GM19397 (cell line): Measurements from ENCODE around the gene TRIM3.

Source experiments
- ATAC-seq: cut with Tn5 transposase; IDR thresholded peaks from one replicate; pipeline ENCODE4 v1.9.1; 2021; ENCODE audit warnings: mild to moderate bottlenecking, moderate library complexity; ENCODE audit not compliant: unreplicated experiment

TRIM3 gene

DNA sequence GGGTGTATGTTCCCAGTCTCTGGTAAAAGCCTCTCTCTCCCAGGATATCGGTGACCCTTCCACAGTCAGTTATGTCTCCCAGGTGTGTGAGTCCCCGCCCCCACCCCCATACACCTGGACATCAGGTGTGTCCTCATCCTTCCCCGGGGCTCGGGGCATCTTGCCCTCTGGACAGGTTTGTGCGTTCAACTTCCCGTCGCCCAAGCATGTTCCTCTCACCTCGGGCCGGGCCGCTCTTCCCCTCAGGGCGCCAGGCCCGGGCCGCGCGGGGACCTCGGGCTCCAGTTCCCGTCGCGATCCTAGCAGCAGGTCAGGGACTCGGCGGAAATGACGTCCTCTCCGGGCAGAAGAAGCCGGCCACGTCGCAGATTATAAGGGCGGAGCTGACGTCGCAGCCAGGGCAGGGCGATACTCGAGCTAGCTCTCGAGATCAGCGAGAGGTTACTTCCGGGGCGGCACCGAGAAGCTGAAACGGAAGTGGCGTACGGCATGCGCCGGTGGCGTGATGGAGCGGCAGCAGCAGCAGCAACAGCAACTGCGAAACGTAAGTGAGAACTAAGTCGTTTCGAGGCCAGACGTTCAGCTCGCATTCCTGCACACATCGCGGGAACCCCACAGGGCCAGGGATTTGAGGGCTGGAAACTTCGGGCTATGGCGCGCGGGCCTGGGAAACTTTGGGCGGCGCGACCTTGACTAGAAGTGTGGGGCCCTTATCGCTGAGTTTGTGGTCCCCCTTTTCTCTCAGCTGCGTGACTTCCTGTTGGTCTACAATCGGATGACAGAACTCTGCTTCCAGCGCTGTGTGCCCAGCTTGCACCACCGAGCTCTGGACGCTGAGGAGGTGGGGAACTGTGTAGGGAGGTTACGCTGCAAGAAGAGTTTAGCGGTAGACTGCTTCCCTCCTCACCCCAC, 7.5 kb upstream of the TRIM3 start, which contains the start of the genes ARFIP2 and TIMM10B:
Gene ARFIP2 (minus strand): TSS at position 320 of the 912 bp plus-strand sequence. CDS start 910 bp downstream, outside the sequence.
Gene TIMM10B (plus strand): TSS at position 490 of the 912 bp plus-strand sequence. CDS start 16 bp downstream, at position 506.
- ATAC-seq = peak; percentile 99

DNA sequence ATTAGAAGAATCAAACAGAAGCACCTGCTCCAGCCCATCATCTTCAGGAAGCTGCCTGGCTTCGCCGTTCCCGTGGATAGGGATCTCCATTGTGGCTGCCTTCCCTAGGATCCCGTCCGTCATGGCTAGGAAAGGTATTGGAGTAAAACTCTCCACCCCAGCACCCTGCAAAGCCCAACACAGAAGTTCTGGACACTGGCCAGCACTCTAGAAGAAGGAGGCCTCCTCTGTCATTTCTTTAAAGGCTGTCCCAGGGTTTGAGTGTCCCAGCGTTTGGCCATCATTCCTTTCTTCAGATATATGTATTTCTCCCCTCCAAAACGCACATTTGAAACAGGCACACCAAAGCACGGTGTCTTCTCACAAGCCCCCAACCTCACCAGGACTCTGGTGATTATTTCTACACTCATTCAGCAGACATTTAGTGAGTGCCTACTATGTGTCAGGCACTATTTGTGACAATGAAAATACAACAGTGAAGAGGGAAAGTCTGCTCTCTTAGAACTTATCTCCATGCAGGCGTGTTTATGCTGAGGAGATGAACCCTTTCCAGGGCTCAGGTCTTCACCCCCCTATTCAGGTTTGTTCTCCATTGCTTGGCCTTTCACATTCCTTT, 6.7 kb upstream of the TRIM3 start:
- no peak for ATAC-seq

DNA sequence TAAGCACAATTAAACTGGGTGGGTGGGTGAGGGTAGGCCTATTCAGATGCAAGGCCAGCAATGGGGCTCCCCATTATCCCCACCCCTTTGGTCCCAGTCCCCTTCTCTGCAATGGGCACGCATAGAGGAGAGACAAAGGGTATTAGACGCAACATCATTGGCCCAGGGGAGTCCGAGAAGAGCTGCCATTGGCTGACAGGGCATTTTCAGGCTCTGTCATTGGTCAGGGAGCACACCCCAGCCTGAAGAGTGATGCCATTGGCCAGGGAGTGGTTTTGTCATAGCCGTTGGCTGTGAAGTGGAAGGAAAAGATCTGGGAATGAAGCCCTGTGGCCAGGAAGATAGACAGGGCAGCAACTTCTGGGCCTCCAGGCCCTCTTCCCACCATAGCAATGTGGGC, 2.8 kb upstream of the TRIM3 start:
- ATAC-seq = no peak

DNA sequence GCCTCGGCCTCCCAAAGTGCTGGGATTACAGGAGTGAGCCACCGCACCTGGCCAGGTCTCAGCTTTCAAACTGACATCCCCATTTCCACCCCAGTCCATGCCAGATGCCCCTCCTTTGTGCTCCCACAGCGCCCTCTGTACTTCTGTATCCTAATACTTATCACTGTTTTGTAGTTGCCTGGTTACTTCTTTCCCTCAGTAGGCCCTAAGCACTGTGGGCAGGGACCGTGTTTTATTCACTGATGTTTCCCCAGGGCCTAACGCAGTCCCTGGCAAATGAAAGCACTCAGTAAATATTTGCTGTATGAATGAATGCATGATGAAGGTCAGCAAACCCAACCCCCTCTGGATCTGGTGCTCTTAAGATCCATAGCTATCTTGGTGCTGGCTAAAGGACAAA, 2.2 kb upstream of the TRIM3 start:
- ATAC-seq = no peak

DNA sequence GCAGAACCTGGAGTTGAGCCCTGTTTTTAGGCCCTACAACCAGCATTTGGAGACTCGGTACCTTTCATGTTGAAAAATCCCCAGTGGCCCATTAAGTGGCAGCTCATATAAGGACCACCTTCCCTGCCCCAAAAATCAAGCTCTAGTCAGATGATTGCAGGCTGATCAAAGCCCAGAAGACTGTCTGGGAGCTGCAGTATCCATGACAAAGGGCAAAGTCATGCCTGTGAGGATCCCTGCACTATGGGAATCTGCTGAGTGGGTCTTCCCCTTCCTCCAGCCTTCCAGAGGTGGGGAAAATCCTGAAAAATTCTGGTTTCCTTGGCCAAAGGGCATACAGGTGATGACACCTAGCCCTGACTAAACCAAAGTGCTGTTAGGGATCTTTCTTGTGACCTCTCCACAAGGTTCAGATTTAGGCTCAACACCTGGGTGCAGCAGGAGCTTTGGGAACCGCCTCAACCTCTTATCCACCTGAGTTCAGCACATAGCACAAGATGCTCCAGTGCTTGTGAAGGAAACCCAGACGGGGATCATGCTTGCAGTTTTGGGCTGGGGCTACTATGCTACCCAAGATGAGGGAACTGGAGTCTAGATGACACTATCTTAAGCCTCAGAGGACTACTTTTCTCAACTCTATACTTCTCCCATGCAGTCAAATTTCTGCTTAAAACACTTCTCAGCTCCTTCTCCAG, 1.2 kb upstream of the TRIM3 start:
- no peak for ATAC-seq

DNA sequence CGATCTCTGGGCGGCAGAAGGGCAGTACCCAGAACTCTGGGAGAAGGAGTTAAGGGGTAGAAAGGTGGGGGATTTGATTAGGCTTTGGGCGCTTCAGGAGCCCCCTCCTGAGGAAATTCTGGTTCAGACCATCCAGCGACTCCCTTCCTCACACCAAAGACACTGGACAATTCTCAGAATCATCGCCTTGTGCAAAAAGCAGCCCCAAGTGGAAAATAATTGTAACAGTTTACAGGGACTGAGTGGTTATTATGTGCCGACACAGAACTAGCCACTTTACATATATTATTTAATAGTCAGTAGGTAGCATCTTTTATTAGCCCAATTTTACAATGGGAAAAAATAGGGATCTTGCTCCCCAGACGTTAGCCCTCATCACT, 662 bp upstream of the TRIM3 start:
- peak; percentile 4 for ATAC-seq

DNA sequence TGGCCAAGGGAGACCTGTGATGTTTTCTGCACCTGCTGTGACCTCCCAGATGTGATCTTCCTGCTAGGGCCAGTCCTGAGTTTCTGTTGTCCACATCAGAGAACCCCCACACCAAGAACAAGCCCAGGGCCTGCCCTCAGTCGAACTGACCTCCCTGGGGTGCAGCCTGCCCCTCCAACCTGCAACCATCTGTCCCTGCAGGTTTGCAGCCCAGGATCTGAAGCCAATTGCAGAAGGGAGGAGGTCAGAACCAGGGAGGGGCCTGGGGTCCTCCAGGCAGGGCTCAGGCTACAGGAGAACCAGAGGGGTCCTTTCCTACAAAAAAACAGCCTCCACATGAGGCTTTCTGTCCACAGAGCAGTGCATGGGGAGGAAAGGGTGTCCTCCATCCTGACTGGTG, 807 bp downstream of the TRIM3 start:
- no peak for ATAC-seq

DNA sequence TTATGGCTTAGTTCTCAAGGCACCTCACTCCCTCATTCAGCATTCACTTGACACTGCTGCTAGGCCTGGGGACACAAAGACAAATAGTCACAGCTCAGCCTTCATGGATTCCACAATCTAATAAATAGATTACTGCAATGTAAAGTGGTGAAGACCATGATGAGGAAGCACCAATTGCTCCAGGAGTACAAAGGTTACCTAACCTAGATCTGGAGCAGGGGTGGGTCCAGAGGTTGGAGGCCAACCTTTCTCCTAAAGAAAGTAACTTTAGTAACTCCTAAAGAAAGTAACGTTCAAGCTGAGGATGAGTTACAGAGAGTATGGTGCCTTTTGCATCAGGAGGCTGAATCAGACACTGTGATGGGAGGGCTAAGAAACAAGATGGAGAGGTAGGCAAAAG, 4.1 kb downstream of the TRIM3 start:
- ATAC-seq = no peak

DNA sequence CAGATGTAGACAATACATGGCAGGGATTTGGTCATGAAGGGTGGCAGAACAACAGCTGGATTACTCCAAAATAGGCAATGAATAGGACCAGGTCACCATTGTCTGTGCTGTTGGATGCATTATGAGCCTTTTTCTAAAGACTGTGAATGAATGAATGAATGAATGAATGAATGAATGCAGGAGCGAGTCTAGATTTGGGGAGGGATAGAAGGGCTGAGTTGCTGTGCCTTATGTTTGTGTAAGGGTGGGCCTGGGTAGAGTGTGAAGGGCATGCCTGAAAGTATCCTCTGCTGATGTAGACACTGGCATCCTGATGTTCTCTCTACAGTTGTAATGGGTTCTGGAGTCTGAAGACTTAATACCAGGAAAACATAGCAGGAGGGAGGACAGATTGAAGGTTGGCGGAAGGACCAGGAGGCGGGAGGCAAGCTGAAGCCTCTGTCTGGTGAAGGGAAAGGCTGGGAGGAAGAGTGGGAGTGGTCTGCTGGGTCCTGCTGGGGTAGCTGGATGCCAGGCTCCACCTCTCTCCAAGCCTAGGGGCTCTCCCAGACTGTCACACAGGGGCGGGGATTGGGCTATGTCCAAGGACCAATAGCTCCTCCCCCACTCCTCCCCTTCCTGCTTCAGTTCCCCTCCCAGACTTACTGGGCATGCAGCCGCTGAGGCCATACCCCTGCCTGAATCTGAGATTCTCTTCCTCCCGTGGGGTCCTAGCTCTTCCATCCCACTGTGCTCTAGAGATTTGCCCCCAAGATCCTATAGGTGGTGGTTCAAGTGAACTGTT, 4.8 kb downstream of the TRIM3 start:
- peak; percentile 58 for ATAC-seq

DNA sequence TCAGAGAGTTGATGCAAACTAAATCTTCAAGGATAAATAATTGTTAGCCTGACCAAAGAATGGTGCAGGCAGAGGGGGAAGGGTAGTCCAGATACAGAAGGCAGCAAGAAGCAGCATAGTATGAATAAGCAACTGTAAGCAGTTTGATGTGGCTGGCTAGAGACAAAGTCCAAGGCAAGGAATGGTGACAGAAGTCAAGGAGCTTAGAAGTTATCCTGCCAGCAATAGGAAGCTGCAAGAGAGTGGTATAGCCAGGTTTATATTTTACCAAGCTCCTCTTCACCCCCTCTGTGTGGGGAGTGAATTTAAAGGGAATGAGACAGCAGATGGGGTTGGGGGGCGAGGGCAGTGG, 14.7 kb downstream of the TRIM3 start:
- no peak for ATAC-seq

DNA sequence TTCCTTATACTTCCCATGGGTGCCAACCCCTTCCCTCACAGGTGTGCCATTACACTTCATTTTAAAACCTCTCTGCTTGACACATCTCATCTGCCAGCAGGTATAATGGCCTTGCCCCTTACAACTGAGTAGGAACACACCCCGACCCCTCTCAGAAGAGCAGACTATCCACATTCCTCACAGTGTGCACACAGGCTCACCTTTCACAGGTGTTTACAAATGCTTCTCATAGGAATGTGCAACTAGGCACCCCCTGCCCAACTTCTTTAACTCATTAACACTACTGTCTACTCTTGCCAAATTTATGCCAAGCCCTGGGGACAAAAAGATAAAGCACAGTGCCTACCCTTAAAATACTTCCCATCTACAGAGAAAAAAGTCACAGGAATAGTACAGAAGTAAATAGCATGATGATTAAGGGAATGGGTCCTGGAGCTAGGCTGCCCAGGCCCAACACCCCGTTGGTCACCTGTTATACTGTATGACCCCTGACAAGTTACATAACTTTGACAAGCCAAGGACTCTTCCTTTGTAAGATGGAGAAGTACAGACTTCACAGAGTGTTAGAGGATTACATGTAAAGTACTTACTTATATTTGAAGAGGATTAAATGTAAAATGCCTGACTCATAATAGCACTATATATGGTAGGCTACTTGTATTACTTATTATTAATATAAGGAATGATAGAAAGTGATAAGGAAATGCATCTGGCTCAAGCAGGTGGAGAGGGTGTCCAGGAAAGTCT, 15.2 kb downstream of the TRIM3 start:
- ATAC-seq = no peak

DNA sequence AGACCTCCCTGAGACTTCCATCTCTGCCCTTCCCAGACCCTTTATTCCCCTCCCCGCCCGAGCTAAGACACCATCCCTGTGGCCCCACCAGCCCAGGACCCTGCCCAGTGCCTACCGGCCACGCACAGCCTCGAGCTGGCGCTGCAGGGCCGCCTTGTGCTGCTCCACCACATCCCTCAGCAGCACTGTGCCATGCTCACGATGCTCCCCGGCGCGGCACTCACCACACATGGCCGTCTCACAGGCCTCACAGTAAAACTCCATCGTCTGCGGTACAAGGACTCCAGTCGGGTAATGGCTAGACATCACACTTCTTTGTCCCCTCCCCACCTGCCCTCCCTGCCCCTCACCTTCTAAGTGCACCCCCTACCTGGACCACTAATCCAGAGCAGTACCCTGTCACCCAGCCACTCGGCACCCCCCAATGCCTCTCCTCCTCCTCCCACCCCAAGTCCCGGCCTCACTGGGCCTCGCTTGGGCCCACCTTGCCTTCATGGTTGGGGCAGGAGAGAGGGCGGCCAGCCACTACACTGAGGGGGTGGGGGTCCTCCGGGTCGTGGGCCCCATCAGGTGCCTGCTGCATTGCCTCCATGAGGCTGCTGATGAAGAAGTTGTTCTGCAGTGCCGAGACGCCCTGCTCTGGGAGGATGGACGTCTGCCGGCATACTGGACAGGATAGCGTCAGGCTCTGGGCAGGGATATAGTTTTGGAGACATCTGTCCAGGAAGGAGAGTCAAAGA, 16.0 kb downstream of the TRIM3 start:
- ATAC-seq = no peak

DNA sequence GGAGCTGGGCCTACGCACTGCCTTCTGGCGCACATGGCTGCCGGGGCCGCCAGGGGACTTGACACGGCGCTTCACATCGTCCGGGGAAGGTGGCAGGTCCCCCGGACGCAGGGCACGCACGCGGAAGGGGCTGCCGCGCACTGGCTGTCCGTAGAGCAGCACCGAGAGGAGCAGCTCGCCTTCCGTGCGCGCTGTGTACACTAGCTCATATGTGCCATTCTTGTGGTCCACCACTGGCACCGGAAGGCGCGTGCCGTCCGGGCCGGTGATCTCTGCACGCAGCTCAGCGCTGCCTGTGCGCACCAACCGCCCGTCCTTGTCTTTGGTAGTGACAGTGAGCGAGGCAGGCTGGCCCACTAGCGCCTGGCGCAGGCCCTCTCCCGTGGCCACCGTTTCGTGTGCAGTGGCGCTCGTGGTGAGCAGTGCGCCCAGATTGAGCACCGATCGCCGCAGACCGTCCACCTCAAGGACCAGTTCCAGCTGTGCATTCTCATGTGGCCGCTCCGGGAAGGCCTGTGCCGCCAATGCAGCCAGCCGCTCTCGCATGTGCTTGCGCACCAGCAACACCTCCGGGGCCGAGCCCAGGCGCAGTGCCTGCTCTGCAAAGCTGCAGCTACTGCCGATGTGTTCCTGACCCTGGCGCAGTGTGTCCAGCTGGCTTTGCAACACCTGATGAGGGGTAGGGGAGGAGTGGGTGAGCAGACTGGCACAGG, 17.2 kb downstream of the TRIM3 start:
- no peak for ATAC-seq

DNA sequence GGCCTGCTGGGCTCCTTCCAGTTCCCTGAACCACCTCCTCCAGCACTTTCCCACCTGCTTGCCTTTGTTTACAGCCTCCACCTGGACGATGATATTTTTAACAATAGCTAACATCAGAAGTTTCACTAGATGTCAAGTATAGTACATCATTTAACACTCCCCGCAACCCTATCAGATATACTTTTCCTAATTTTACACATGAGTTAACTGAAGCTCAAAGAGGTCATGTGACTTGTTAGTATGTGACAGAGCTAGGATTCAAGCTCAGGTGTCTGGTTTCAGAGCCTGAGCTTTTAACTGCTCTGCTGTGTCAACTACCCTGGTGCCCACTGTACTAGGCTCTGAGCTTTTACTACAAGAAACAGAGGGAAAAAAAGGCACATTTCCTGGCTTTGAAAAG, 18.7 kb downstream of the TRIM3 start:
- no peak for ATAC-seq

DNA sequence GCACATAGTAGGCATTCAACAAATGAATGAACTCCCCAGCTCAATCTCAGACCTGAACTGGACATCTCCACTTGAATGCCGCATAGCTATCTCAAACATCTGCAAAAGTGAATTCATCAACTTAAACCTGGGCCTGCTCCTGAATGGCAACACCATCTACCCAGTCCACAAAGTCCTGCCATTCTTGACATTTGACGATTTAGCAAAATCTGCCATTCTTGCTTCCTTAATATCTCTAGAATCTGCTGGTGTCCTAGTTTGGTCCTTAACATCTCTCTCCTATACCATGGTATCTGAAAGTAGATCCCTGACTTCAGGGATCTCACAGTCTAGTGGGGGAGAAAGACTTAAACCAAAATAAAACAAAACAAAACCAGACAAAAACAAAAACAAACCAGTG, 20.6 kb downstream of the TRIM3 start:
- no peak for ATAC-seq

DNA sequence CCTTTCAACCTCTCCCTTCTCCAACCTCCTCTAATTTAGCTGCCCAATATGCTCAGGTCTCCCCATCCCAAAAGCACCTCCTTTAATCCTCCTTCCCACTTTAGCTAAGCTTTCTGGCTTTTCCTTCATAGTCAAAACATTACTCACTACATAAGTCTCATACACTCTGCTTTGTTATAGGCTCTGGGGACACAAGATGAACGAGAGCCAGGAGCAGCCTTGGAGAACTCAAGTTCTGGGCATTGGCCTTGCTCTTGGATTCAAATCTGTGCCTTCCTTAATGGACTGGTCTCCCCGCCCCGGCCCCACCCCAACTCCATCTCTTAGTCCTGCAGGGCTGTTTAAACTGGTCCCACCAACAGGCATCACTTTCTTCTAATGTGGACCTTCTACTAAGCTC, 21.5 kb downstream of the TRIM3 start:
- ATAC-seq = no peak

DNA sequence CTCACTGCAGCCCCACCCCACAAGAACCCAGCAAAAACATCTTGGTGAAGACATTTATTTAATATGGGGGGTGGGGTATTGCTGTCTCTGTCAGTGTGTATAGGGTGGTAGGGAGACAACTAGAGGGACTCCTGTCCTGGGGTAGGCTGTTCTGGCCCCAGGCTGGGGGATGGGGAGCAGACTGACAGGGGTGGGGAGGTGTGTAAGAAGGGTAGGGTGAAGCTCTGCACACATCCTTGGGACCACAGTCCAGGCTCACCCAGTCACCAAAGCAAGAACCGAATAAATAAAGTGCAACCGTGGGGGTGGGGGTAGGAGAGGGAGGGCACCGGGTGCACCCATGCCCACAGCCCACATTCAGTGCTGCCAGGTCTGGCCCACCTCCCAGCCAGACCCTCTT, 25.2 kb downstream of the TRIM3 start:
- no peak for ATAC-seq

DNA sequence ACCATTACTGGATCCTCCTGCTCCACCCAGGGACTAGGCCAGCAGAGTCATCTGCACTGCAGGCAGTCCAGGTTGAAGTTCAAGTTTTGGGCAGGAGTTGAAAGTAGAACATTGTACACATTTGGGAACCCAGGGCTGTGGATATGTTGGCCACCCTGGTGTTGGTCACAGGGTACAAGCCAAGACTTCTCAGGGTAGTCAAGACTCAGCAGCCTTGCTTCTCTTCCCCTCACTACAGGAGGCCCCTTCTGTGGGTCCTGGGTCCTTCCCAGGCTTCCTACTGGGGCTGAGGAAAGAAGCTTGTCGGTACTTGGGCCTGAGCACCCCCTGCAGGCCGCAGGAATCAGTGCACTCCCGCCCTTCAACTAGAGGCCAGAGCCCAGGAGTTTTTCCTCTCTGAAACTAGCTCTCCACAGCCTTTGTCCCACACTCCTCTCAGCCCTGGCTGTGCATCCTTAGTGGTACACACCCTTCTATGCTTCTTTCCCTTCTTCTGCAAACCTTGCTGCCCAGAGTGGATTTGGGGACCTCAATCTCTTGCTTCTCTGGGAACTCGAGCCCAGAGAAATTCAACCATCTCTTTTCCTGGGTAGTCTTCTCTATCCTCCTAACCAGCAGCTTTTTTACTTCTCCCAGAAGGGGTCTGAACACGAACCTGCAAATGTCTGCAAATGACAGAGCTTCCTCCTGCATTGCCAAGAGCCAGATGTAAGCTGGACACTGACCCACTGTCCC, 30.3 kb downstream of the TRIM3 start:
- ATAC-seq = peak; percentile 57
